HCT116 (cell line): ENCODE data around the gene MAB21L3. TPM values are rescaled to one million over a fixed set of nuclear protein-coding genes. Genes with fewer than 3 reads are reported as not detected.

ENCODE experiments used
- ATAC-seq: fragments of 200-7000 bp; cut with Tn5 transposase; 2 replicates; pipeline ENCODE4 v1.9.1; 2020; ENCODE audit warnings: mild to moderate bottlenecking, moderate library complexity
- BruUV-seq: library from RNA; stranded (reverse); fragments of 400-500 nt; replicated peaks from 2 replicates; lab custom pipeline; 2021; lab: Mats Ljungman, UMichigan
- CTCF ChIA-PET: fragments of 300-600 bp; sonication (Branson Sonifier 250); formaldehyde crosslinking; loops from one replicate; lab custom pipeline; 2021; ENCODE audit warnings: antibody characterized with exemption; lab: Charles Lee
- POLR2A ChIA-PET: fragments of 300-600, 350-600 bp; sonication (Branson Sonifier 250); formaldehyde crosslinking; loops from one replicate; lab custom pipeline; 2021; ENCODE audit warnings: antibody characterized with exemption; lab: Charles Lee
- RAD21 ChIA-PET, 2 experiments: fragments of 300-600 bp; sonication (Branson Sonifier 250); formaldehyde crosslinking; loops; one replicate each; lab custom pipeline; 2023; ENCODE audit warnings: low total read pairs in 2 of 2; ENCODE audit not compliant: uncharacterized antibody in 2 of 2, unreplicated experiment in 2 of 2, low non-redundant PET in 1 of 2; lab: Charles Lee
- DNase-seq: peaks from one replicate; pipeline ENCODE4 v3.0.0-alpha.2; 2010; ENCODE audit warnings: low read depth, low spot score
- H2AFZ ChIP-seq: fragments of 200-600 bp; shearing (Covaris generic), sonication (generic); 2 replicates; pipeline ENCODE4 v1.6.1; 2017; ENCODE audit warnings: low read depth, mixed run types, mixed read lengths, antibody characterized with exemption, low read length; ENCODE audit not compliant: poor library complexity, severe bottlenecking
- H3K27ac ChIP-seq: 2 replicates; pipeline ENCODE4 v1.5.1; 2012; ENCODE audit warnings: low read depth, low read length
- H3K27me3 ChIP-seq: fragments of 200-600 bp; sonication (generic); 2 replicates; pipeline ENCODE4 v1.6.1; 2016; ENCODE audit warnings: mixed run types, low read length, mixed read lengths; ENCODE audit not compliant: insufficient read depth
- H3K36me3 ChIP-seq, 2 experiments: fragments of 200-500 bp in 1 of 2; fragments of 200-600 bp in 1 of 2; sonication (Bioruptor generic) in 1 of 2; sonication (generic) in 1 of 2; 2 replicates each; pipeline versions ENCODE4 v1.5.1 to v1.6.1; 2014 to 2016; ENCODE audit warnings: low read length in 2 of 2, inconsistent platforms in 1 of 2, mixed read lengths in 1 of 2, mixed run types in 1 of 2; ENCODE audit not compliant: insufficient read depth in 2 of 2, control insufficient read depth in 1 of 2
- H3K4me1 ChIP-seq, 2 experiments: fragments of 200-600 bp in 1 of 2; sonication (generic) in 1 of 2; 2 replicates each; pipeline versions ENCODE4 v1.5.1 to v1.6.1; 2012 to 2017; ENCODE audit warnings: low read length in 2 of 2, inconsistent platforms in 1 of 2, mild to moderate bottlenecking in 1 of 2, mixed read lengths in 1 of 2, mixed run types in 1 of 2, moderate library complexity in 1 of 2; ENCODE audit not compliant: insufficient read depth in 2 of 2, control insufficient read depth in 1 of 2
- H3K4me2 ChIP-seq: fragments of 200-600 bp; sonication (generic); 2 replicates; pipeline ENCODE4 v1.6.1; 2017; ENCODE audit warnings: mixed run types, low read length, mixed read lengths
- H3K4me3 ChIP-seq, 2 experiments: fragments of 200-600 bp in 1 of 2; sonication (generic) in 1 of 2; replicated peaks in 1 of 2; 2 replicates each; pipeline ENCODE4 v1.5.1; 2011 to 2016; ENCODE audit warnings: low read length in 2 of 2, control low read depth in 1 of 2, low read depth in 1 of 2, mild to moderate bottlenecking in 1 of 2, mixed read lengths in 1 of 2, mixed run types in 1 of 2
- H3K79me2 ChIP-seq: fragments of 200-600 bp; sonication (generic); 2 replicates; pipeline ENCODE4 v1.6.1; 2017; ENCODE audit warnings: mild to moderate bottlenecking, mixed run types, low read length, moderate library complexity, mixed read lengths; ENCODE audit not compliant: insufficient read depth
- H3K9ac ChIP-seq: fragments of 200-600 bp; sonication (generic); 2 replicates; pipeline ENCODE4 v1.6.1; 2016; ENCODE audit warnings: low read length, mixed read lengths
- H3K9me2 ChIP-seq: fragments of 200-600 bp; sonication (generic), shearing (Covaris generic); 2 replicates; pipeline ENCODE4 v1.6.1; 2017; ENCODE audit warnings: mixed run types, mild to moderate bottlenecking, moderate library complexity; ENCODE audit not compliant: insufficient read depth
- H3K9me3 ChIP-seq, 2 experiments: fragments of 200-500 bp in 1 of 2; fragments of 200-600 bp in 1 of 2; sonication (Bioruptor generic) in 1 of 2; sonication (generic) in 1 of 2; 2 replicates each; pipeline ENCODE4 v1.6.1; 2014 to 2017; ENCODE audit warnings: low read length in 2 of 2, mixed read lengths in 2 of 2, inconsistent platforms in 1 of 2, low read depth in 1 of 2, mild to moderate bottlenecking in 1 of 2, mixed run types in 1 of 2, moderate library complexity in 1 of 2; ENCODE audit not compliant: control insufficient read depth in 1 of 2, insufficient read depth in 1 of 2
- H4K20me1 ChIP-seq: fragments of 200-600 bp; sonication (generic), shearing (Covaris generic); 2 replicates; pipeline ENCODE4 v1.6.1; 2017; ENCODE audit warnings: mixed run types, mild to moderate bottlenecking, moderate library complexity; ENCODE audit not compliant: insufficient read depth
- CBX3 ChIP-seq: IDR thresholded peaks from 2 replicates; pipeline ENCODE4 v1.6.1; 2012; ENCODE audit warnings: low read depth
- CEBPB ChIP-seq: IDR thresholded peaks from 2 replicates; pipeline ENCODE4 v1.6.1; 2012; ENCODE audit warnings: low read depth
- CTCF ChIP-seq, 3 experiments: fragments of 200-600 bp in 1 of 3; sonication (generic) in 1 of 3; IDR thresholded peaks in 2 of 3; conservative IDR thresholded peaks in 1 of 3; 2 replicates each; pipeline ENCODE4 v1.5.1; 2012 to 2017; ENCODE audit warnings: low read depth in 2 of 3, low read length in 2 of 3, antibody characterized with exemption in 1 of 3, borderline replicate concordance in 1 of 3, control low read depth in 1 of 3, mild to moderate bottlenecking in 1 of 3, mixed read lengths in 1 of 3, mixed run types in 1 of 3, moderate library complexity in 1 of 3; ENCODE audit not compliant: insufficient read depth in 1 of 3
- EGR1 ChIP-seq: IDR thresholded peaks from 2 replicates; pipeline ENCODE4 v1.6.1; 2012; ENCODE audit warnings: low read depth
- ELF1 ChIP-seq: IDR thresholded peaks from 2 replicates; pipeline ENCODE4 v1.6.1; 2012; ENCODE audit warnings: low read depth, borderline replicate concordance
- EZH2 ChIP-seq: fragments of 200-600 bp; sonication (generic); IDR thresholded peaks from 2 replicates; pipeline ENCODE4 v1.6.1; 2017; ENCODE audit warnings: antibody characterized with exemption, mixed run types
- JUND ChIP-seq: IDR thresholded peaks from 2 replicates; pipeline ENCODE4 v1.6.1; 2012
- MAX ChIP-seq: IDR thresholded peaks from 2 replicates; pipeline ENCODE4 v1.6.1; 2012
- POLR2A ChIP-seq: IDR thresholded peaks from 2 replicates; pipeline ENCODE4 v1.7.0; 2011; ENCODE audit warnings: borderline replicate concordance; ENCODE audit not compliant: insufficient read depth, insufficient read length; ENCODE audit errors: extremely low read depth
- RAD21 ChIP-seq: IDR thresholded peaks from 2 replicates; pipeline ENCODE4 v1.6.1; 2012; ENCODE audit warnings: low read depth, mild to moderate bottlenecking
- REST ChIP-seq: IDR thresholded peaks from 2 replicates; pipeline ENCODE4 v1.6.1; 2012; ENCODE audit warnings: low read depth
- SP1 ChIP-seq: IDR thresholded peaks from 2 replicates; pipeline ENCODE4 v1.6.1; 2012; ENCODE audit warnings: low read depth
- TCF7L2 ChIP-seq: IDR thresholded peaks from 2 replicates; pipeline ENCODE4 v1.7.0; 2011; ENCODE audit warnings: borderline replicate concordance, inconsistent platforms; ENCODE audit not compliant: insufficient read depth, insufficient read length; ENCODE audit errors: extremely low read depth
- YY1 ChIP-seq: IDR thresholded peaks from 2 replicates; pipeline ENCODE4 v1.6.1; 2011; ENCODE audit warnings: low read length, low read depth, moderate library complexity, mild to moderate bottlenecking; ENCODE audit not compliant: insufficient replicate concordance; ENCODE audit errors: extremely low read depth
- ZFX ChIP-seq: fragments of 450-650 bp; IDR thresholded peaks from 2 replicates; pipeline ENCODE4 v1.6.1; 2017
- intact Hi-C: fragments of 100-400 bp; cut with micrococcal nuclease; formaldehyde crosslinking; loops from 2 replicates; pipeline ENCODE4 v1.10.0; 2022
- total RNA-seq: library from RNA; stranded (reverse); gene quantifications from one replicate; pipeline ENCODE4 v1.2.1, GENCODE V29; 2021; ENCODE audit not compliant: unreplicated experiment
- TF ChIP-seq, protein P1 (sequence below): IDR thresholded peaks from 2 replicates; pipeline ENCODE4 v1.6.1; 2011; ENCODE audit warnings: mild to moderate bottlenecking, low read length, moderate library complexity; ENCODE audit not compliant: insufficient replicate concordance; ENCODE audit errors: extremely low read depth

The MAB21L3 gene
- total RNA-seq, 1 experiment from 2014 or later, result not detected

GRCh38 chr1:116172666-116173065, 61.5 kb downstream of the MAB21L3 start:
- ChIA-PET POLR2A (no interaction called here), CTCF (no interaction called here), RAD21 (no interaction called here)
- Histone ChIP-seq H2AFZ (no peak overlapping the region), H3K9ac (no peak overlapping the region), H3K4me3 (no peak overlapping the region), H3K9me2 (no peaks in the 10 kb centered on the region), H3K27me3 (peaks cover 12% of the 10 kb centered on the region; the same call in 1 of the 2 replicates), H3K4me1 (peaks cover 0 to 6% of the 10 kb centered on the region in 2 experiments; a peak in 1 of 4 replicates), H3K36me3 (no peaks in the 10 kb centered on the region), H4K20me1 (no peaks in the 10 kb centered on the region), H3K9me3 (no peaks in the 10 kb centered on the region), H3K27ac (no peak overlapping the region), H3K79me2 (no peaks in the 10 kb centered on the region), H3K4me2 (no peak overlapping the region)
- BruUV-seq, result no TSS peak
- no peak for DNase-seq
- no peak for TF ChIP-seq POLR2A
- TF ChIP-seq MAX, result no peak
- TF ChIP-seq CEBPB, result no peak
- no peak for TF ChIP-seq ZFX
- no peak for TF ChIP-seq EGR1
- no peak for TF ChIP-seq CTCF (IDR thresholded peaks at IDR 0.05 in 2 of 3, conservative IDR thresholded peaks at IDR 0.05 in 1 of 3; ENCODE audit: borderline replicate concordance in 1 of 3, insufficient read depth in 1 of 3, low read depth in 2 of 3, low read length in 2 of 3)
- TF ChIP-seq YY1, result no peak
- no peak for TF ChIP-seq REST
- no peak for TF ChIP-seq RAD21
- TF ChIP-seq, protein P1, sequence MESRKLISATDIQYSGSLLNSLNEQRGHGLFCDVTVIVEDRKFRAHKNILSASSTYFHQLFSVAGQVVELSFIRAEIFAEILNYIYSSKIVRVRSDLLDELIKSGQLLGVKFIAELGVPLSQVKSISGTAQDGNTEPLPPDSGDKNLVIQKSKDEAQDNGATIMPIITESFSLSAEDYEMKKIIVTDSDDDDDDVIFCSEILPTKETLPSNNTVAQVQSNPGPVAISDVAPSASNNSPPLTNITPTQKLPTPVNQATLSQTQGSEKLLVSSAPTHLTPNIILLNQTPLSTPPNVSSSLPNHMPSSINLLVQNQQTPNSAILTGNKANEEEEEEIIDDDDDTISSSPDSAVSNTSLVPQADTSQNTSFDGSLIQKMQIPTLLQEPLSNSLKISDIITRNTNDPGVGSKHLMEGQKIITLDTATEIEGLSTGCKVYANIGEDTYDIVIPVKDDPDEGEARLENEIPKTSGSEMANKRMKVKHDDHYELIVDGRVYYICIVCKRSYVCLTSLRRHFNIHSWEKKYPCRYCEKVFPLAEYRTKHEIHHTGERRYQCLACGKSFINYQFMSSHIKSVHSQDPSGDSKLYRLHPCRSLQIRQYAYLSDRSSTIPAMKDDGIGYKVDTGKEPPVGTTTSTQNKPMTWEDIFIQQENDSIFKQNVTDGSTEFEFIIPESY, result no peak
- no peak for TF ChIP-seq SP1
- no peak for TF ChIP-seq JUND
- no peak for TF ChIP-seq TCF7L2
- no peak for TF ChIP-seq ELF1
- no peak for TF ChIP-seq CBX3
- TF ChIP-seq EZH2, result no peak
- no peak for ATAC-seq
- intact Hi-C loops, result no loop called here
